ENCODE results near the gene SLC22A25.

SLC22A25 gene

GRCh38 chr11:63243533-63243932 is at the start of gene SLC22A25:
TSS of gene SLC22A25 (minus strand) at chr11:63243599. CDS start at chr11:63229652, 13,947 bp downstream.
- TF ChIP-seq GATA2 (IDR thresholded peaks at IDR 0.05; ENCODE audit: low read depth, low read length) (no peak), GATA3 (IDR thresholded peaks at IDR 0.05; ENCODE audit: low read depth, low read length) (no peak)

GRCh38 chr11:63290285-63290684 is 46.9 kb upstream of the SLC22A25 start:
- TF ChIP-seq GATA3 (IDR thresholded peaks at IDR 0.05; ENCODE audit: low read depth, low read length), result no peak
- no peak for TF ChIP-seq GATA2 (IDR thresholded peaks at IDR 0.05; ENCODE audit: low read depth, low read length)

- no peak for TF ChIP-seq GATA3 (IDR thresholded peaks at IDR 0.05; ENCODE audit: low read depth, low read length)
- TF ChIP-seq GATA2 (IDR thresholded peaks at IDR 0.05; ENCODE audit: low read depth, low read length), result no peak
Observed at GRCh38 chr11:63289658-63290057, 46.3 kb upstream of the SLC22A25 start.

- TF ChIP-seq GATA2 (IDR thresholded peaks at IDR 0.05; ENCODE audit: low read depth, low read length), result no peak
- TF ChIP-seq GATA3 (IDR thresholded peaks at IDR 0.05; ENCODE audit: low read depth, low read length), result no peak
Observed at GRCh38 chr11:63282579-63282978, 39.2 kb upstream of the SLC22A25 start.

GRCh38 chr11:63280920-63281319 is 37.5 kb upstream of the SLC22A25 start:
- TF ChIP-seq GATA2 (IDR thresholded peaks at IDR 0.05; ENCODE audit: low read depth, low read length) (no peak), GATA3 (IDR thresholded peaks at IDR 0.05; ENCODE audit: low read depth, low read length) (no peak)

GRCh38 chr11:63277345-63277943 is 34.0 kb upstream of the SLC22A25 start:
- no peak for TF ChIP-seq GATA2 (IDR thresholded peaks at IDR 0.05; ENCODE audit: low read depth, low read length)
- no peak for TF ChIP-seq GATA3 (IDR thresholded peaks at IDR 0.05; ENCODE audit: low read depth, low read length)

GRCh38 chr11:63274776-63275175 is 31.4 kb upstream of the SLC22A25 start:
- TF ChIP-seq GATA3 (IDR thresholded peaks at IDR 0.05; ENCODE audit: low read depth, low read length), result no peak
- TF ChIP-seq GATA2 (IDR thresholded peaks at IDR 0.05; ENCODE audit: low read depth, low read length), result no peak

- TF ChIP-seq GATA3 (IDR thresholded peaks at IDR 0.05; ENCODE audit: low read depth, low read length) (no peak), GATA2 (IDR thresholded peaks at IDR 0.05; ENCODE audit: low read depth, low read length) (no peak)
Observed at GRCh38 chr11:63273685-63274084, 30.3 kb upstream of the SLC22A25 start.

- TF ChIP-seq GATA2 (IDR thresholded peaks at IDR 0.05; ENCODE audit: low read depth, low read length) (no peak), GATA3 (IDR thresholded peaks at IDR 0.05; ENCODE audit: low read depth, low read length) (no peak)
Observed at GRCh38 chr11:63262547-63262946, 19.1 kb upstream of the SLC22A25 start.

GRCh38 chr11:63251312-63251711 is 7.9 kb upstream of the SLC22A25 start:
- TF ChIP-seq GATA3 (IDR thresholded peaks at IDR 0.05; ENCODE audit: low read depth, low read length) (no peak), GATA2 (IDR thresholded peaks at IDR 0.05; ENCODE audit: low read depth, low read length) (no peak)

- TF ChIP-seq GATA3 (IDR thresholded peaks at IDR 0.05; ENCODE audit: low read depth, low read length) (no peak), GATA2 (IDR thresholded peaks at IDR 0.05; ENCODE audit: low read depth, low read length) (no peak)
Observed at GRCh38 chr11:63250162-63251050, 7.0 kb upstream of the SLC22A25 start.

GRCh38 chr11:63248966-63249365 is 5.6 kb upstream of the SLC22A25 start:
- TF ChIP-seq GATA2 (IDR thresholded peaks at IDR 0.05; ENCODE audit: low read depth, low read length) (no peak), GATA3 (IDR thresholded peaks at IDR 0.05; ENCODE audit: low read depth, low read length) (no peak)

- no peak for TF ChIP-seq GATA2 (IDR thresholded peaks at IDR 0.05; ENCODE audit: low read depth, low read length)
- TF ChIP-seq GATA3 (IDR thresholded peaks at IDR 0.05; ENCODE audit: low read depth, low read length), result no peak
Observed at GRCh38 chr11:63246045-63246444, 2.6 kb upstream of the SLC22A25 start.

GRCh38 chr11:63244862-63245261 is 1.5 kb upstream of the SLC22A25 start:
- TF ChIP-seq GATA2 (IDR thresholded peaks at IDR 0.05; ENCODE audit: low read depth, low read length) (no peak), GATA3 (IDR thresholded peaks at IDR 0.05; ENCODE audit: low read depth, low read length) (no peak)

All from SH-SY5Y (cell line).